HG02973 (cell line): ENCODE results near the gene RIN1.
"Not testable (repeated sequence)": the region's sequence is repeated elsewhere in the genome, so short reads cannot be mapped to it uniquely, and the experiment has no call there.

ENCODE experiments used
- ATAC-seq: cut with Tn5 transposase; IDR thresholded peaks from one replicate; pipeline ENCODE4 v1.9.1; 2021; ENCODE audit warnings: moderate library complexity; ENCODE audit not compliant: unreplicated experiment

Gene RIN1

GRCh38 chr11:66321606-66322005 lies 14.6 kb downstream of the RIN1 start:
- no peak for ATAC-seq

- ATAC-seq: not testable (repeated sequence)
Measured at GRCh38 chr11:66320748-66321147, 15.5 kb downstream of the RIN1 start.

GRCh38 chr11:66320289-66320688 lies 15.9 kb downstream of the RIN1 start:
- not testable (repeated sequence) for ATAC-seq

DNA sequence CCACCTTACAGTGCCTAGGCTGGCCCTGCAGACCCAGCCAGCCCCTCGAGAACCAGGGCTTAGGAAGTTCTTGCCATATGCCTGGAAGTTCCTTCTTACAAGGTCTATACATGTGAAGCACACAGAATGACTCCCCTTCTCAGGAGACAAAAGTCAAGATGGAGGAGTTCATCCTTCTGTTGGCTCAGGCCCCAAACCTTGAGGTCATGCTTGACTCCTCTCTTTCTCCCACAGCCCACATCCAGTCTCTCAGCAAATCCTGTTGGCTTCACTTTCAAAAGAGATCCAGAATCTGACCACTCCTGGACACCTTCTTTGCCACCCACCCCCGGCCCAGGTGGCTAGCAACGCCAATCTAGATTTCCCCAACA lies 17.6 kb downstream of the RIN1 start:
- no peak for ATAC-seq

- ATAC-seq: no peak
Measured at GRCh38 chr11:66317723-66318599, 18.3 kb downstream of the RIN1 start.

DNA sequence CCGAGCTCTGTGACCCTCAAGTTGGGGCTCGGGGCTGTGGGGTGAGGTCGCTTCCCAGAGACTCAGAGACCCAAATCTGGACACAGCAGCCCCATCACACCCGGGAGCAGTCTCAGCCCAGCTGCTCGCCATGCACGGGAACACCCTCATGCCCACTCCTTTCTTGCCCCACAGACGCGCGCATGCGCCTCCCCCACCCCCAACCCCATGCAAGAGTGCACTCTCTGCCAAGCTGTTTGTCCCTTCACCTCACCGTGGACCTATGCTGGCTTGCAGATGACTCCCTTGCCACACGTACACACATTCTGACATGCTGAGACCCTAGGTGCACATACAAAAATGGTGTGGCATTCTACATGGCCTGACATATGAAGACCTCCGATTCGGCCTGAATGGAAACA lies 18.9 kb downstream of the RIN1 start:
- no peak for ATAC-seq

GRCh38 chr11:66316849-66317251 lies 19.4 kb downstream of the RIN1 start, which contains the start of gene CD248:
Gene CD248, minus strand, starts transcription at chr11:66317044. Its CDS starts 17 bp downstream, at chr11:66317027.
- no peak for ATAC-seq

DNA sequence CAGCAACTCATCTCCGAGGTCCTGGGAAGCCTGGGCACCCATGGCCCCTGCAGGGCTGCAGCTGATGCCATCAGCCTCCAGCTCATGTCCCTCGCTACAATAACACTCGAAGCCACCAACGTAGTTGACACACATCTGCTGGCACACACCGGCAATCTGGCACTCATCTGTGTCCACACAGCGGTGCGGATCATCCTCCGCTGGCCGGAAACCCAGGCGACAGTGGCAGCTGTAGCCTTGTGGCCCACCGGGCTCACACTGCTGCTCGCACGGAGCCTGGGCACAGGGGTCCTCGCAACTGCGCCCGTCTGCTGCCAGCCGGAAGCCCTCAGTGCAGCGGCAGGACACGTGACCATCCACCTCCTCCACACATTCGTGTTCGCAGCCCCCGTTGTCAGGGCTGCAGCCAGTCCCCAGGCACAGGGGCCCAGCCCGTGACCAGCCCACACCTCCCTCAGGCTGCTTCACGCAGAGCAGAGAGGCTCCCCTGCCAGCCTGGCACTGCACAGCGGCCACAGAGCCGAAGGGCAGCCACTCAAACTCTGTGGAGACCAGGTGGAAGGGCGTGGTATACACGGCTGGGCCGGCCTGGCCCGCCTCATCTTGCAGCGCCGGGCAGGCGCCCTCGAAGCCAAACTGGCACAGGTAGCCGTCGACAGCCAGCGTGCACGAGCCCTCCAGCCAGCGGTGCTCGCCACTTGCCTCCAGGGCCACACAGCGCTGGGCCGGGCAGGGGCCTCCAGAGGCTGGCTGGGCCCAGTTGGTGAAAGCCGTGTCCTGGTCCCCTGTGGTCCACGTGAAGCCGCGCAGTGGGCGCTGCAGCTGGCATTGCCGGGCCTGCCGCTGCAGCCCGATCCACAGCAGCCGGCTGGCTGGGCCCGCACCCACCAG lies 20.1 kb downstream of the RIN1 start:
- ATAC-seq: no peak

DNA sequence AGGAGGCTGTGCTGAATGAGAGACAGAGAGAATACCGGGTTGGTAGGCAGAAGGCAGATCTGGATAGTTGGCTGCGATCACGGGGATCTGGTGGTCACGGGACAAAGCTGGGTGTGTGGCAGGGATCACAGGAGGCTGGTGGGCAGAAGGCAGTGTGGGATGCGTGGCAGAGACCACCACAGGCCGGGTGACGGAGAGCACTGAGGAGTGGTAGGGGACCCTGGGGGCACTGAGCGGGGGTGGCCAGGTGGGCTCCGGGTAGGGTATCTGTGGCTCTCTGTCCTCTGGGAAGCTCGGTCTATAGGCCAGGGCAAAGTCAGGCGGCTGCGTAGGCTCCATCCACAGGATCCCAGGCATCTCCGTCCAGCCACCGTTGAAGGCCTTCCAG lies 20.7 kb downstream of the RIN1 start:
- ATAC-seq: no peak

- no peak for ATAC-seq
Measured at GRCh38 chr11:66314561-66315497, 21.4 kb downstream of the RIN1 start.

- no peak for ATAC-seq
Measured at GRCh38 chr11:66314186-66314501, 22.1 kb downstream of the RIN1 start.

GRCh38 chr11:66313321-66314185 lies 22.7 kb downstream of the RIN1 start:
- ATAC-seq: no peak

- ATAC-seq: peak; percentile 52
Measured at GRCh38 chr11:66312549-66313320, 23.5 kb downstream of the RIN1 start.

DNA sequence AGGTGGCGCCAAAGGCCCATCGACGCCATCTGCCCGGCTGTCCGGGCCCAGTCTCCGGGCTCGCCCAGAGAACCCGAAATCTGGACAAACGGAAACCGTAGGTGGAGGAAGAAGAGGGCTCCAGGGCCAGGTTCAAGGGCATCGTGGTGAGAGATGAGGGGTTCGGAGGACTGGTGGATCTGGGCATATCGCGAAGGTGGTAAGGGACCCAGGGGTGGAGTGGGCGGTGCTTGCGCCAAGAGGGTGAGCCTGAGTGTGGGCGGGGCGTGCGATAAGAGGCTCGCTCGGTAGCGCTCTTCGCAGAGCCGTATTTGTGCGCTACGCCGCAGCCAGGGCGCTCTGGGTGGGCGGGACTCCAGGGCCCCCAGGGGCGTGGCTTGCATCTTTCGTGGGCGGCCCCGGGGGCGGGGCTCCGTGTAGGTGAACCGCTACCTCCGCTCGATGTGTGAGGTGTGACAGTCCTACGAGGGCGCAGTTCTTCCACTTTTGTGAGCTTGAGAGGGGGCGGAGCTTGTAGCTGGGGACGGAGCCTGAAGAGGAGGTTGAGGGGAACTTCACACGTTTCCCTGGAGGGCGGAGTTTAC lies 24.2 kb downstream of the RIN1 start:
- peak; percentile 65 for ATAC-seq

GRCh38 chr11:66311470-66311964 lies 24.7 kb downstream of the RIN1 start:
- no peak for ATAC-seq

DNA sequence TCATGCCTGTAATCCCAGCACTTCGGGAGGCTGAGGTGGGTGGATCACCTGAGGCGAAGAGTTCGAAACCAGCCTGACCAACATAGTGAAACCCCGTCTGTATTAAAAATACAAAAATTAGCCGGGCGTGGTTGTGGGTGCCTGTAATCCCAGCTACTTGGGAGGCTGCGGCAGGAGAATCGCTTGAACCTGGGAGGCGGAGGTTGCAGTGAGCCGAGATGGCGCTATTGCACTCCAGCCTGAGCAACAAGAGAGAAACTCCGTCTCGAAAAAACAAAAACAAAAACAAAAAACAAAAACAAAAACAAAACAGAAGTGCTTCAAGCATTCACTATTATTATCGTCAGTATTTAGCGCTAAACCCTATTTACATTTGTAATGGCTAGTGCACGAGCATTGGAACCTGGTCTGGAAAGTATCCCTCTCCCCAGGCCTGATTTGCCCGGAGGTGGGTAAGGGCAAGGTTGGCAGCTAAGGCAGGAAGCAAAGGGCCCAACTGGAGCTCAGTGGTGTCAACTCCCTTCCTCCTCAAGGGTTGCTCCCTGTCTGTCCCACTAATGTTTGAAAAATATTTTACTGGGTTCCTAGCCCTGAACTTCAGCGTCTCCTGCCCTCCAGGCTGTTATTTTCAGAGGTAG lies 25.3 kb downstream of the RIN1 start:
- not testable (repeated sequence) for ATAC-seq

- ATAC-seq: no peak
Measured at GRCh38 chr11:66310324-66310723, 25.9 kb downstream of the RIN1 start.

DNA sequence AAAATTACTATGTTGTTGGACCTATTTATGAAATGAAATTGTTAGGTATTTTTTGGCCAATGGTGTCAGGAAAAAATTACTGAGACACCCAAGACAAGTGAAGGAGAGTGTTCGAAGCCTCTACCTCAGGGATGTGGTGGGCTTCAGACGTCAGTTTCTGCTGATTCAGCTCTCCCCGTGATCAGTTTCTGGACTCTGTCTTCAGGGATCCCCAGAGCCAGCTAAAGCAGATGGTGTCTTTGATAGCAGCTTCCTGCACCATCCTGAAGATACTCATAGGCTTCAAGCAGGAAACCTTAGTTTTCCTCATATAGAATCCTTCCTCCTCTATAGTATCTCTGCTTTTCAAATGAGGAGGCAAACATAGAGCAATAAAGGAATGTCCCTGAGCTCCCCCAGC lies 26.8 kb downstream of the RIN1 start:
- no peak for ATAC-seq
